ENCODE results near the gene TRAPPC6A.
"Not testable (repeated sequence)": the region's sequence is repeated elsewhere in the genome, so short reads cannot be mapped to it uniquely, and the experiment has no call there.

The TRAPPC6A gene

DNA sequence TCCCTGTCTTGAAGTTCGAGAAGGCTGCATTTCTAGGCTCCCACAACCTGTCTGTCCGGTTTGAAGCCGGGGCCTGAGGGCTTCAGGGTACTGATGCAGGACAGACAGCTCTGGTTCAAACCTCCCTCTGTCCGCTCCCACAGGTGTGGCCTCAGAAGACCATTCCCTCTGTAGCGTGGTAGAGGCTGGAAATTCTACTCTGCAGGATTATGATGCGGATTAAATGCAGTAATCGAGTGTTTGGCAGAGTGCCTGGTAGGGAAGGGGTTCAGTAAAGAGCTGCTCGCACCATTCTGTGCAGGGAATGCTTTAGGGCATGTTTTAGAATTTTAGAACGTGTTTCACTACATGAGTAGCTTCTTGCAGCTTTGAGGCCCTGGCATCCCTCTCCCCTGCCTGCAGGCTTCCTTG is 54.6 kb downstream of the TRAPPC6A start:
- Mint-ChIP-seq H3K27ac (no peak overlapping the region), H3K4me1 (ENCODE audit: low read depth) (peaks cover 44% of the 10 kb centered on the region), H3K27me3 (no peaks in the 10 kb centered on the region)

GRCh38 chr19:45122832-45123231 is 55.2 kb downstream of the TRAPPC6A start:
- H3K4me1 Mint-ChIP-seq (ENCODE audit: low read depth) = peaks cover 50% of the 10 kb centered on the region
- H3K9me3 Mint-ChIP-seq = no peaks in the 10 kb centered on the region
- H3K27ac Mint-ChIP-seq = no peak overlapping the region

More for the DNA sequence above, 54.6 kb downstream of the TRAPPC6A start:
- Mint-ChIP-seq H3K36me3 (ENCODE audit: low read depth) (no peaks in the 10 kb centered on the region), H3K4me3 (no peak overlapping the region), H3K9me3 (no peaks in the 10 kb centered on the region)

DNA sequence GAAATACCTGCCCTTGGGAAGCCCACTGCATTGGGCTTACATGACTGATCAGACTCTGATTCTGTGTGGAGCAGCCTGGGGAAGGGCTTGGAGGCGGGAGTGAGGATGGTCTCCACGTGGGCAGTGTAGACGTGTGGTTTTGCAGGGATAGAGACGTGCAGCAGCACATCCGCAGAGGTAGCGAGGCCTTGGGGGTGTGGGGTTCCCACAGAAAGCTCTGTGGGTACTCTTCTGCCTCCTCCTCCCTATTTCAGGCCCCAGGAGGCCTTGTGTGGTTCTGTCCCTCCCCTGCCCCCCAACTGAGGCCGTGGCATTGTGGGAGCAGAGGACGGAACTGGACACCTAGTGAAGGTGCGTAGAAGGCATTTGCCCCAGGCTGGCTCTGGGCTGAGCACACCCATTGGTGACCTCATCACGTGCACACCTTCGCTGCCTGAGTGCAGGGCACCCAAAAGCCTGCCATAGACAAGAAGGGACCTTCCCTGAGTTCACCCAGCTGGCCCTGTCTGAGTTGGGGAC is 56.2 kb downstream of the TRAPPC6A start:
- H3K9me3 Mint-ChIP-seq = no peaks in the 10 kb centered on the region
- H3K4me1 Mint-ChIP-seq (ENCODE audit: low read depth) = peaks cover 58% of the 10 kb centered on the region
- H3K27ac Mint-ChIP-seq = peak overlapping the region; percentile 79
- no peaks in the 10 kb centered on the region for H3K27me3 Mint-ChIP-seq
- peak overlapping the region; percentile 8 for H3K4me3 Mint-ChIP-seq
- H3K36me3 Mint-ChIP-seq (ENCODE audit: low read depth) = no peaks in the 10 kb centered on the region

More at GRCh38 chr19:45122832-45123231, 55.2 kb downstream of the TRAPPC6A start:
- no peaks in the 10 kb centered on the region for H3K36me3 Mint-ChIP-seq (ENCODE audit: low read depth)
- H3K27me3 Mint-ChIP-seq = no peaks in the 10 kb centered on the region
- no peak overlapping the region for H3K4me3 Mint-ChIP-seq

- Mint-ChIP-seq H3K36me3 (ENCODE audit: low read depth) (no peaks in the 10 kb centered on the region), H3K9me3 (no peaks in the 10 kb centered on the region), H3K27ac (no peak overlapping the region), H3K4me1 (ENCODE audit: low read depth) (peaks cover 73% of the 10 kb centered on the region), H3K27me3 (no peaks in the 10 kb centered on the region), H3K4me3 (no peak overlapping the region)
Measured at GRCh38 chr19:45119582-45119981, 58.5 kb downstream of the TRAPPC6A start.

DNA sequence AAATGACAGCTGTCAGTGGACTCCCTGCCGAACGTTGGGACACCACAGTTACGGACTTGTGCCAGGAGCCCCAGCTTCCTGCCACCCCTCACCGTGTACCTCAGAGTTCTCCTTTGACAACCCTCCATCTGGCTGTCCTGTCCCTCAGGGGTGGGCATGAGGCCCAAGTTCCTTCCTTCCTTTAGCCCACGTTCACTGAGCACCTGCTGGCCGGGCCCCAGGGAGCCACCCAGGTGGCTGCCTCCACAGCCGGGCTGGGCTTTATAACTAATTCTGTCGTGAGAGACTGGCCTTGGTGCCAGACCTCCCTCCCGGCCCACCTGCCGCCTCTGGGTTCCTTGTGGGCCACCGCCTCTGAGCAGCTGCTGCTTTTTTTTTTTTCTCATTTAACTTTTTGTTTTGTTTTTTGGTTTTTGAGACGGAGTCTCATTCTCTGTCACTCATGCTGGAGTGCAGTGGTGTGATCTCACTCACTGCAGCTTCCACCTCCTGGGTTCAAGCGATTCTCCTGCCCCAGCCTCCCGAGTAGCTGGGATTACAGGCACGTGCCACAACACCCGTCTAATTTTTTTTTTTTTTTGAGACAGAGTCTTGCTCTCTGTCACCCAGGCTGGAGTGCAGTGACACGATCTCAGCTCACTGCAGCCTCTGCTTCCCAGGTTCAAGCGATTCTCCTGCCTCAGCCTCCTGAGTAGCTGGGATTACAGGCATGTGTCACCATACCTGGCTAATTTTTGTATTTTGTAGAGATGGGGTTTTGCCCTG is 59.3 kb downstream of the TRAPPC6A start:
- Mint-ChIP-seq H3K4me3 (peak overlapping the region; percentile 30), H3K4me1 (ENCODE audit: low read depth) (peaks cover 76% of the 10 kb centered on the region), H3K27ac (peak overlapping the region; percentile 16)
- not testable (repeated sequence) for H3K9me3 Mint-ChIP-seq; H3K36me3 Mint-ChIP-seq (ENCODE audit: low read depth); H3K27me3 Mint-ChIP-seq

- no peaks in the 10 kb centered on the region for H3K9me3 Mint-ChIP-seq
- peaks cover 80% of the 10 kb centered on the region for H3K4me1 Mint-ChIP-seq (ENCODE audit: low read depth)
- H3K36me3 Mint-ChIP-seq (ENCODE audit: low read depth) = no peaks in the 10 kb centered on the region
- no peaks in the 10 kb centered on the region for H3K27me3 Mint-ChIP-seq
- H3K27ac Mint-ChIP-seq = no peak overlapping the region
- peak overlapping the region; percentile 10 for H3K4me3 Mint-ChIP-seq
Measured at GRCh38 chr19:45118106-45118505, 59.9 kb downstream of the TRAPPC6A start.

DNA sequence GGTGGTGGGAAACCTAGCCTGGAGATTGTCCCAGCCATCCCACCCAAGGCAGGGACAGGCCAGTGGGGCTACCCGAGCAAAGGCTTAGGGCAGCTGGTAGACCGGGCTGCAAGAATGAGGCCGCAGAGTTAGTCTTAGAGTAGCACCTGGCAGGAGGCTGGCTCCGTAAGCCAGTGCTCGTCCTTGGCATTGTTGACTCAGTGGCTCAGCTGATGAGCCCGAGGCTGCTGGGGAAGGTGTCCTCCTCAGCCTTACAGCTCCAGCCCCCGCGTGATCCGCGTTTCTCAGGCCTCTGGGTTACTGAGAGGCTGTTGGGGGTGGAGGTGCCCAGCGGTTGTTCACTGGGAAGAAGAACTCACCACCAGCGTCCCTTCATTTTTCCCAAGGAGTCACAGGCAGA is 60.4 kb downstream of the TRAPPC6A start:
- Mint-ChIP-seq H3K4me3 (no peak overlapping the region), H3K27me3 (no peaks in the 10 kb centered on the region), H3K4me1 (ENCODE audit: low read depth) (peaks cover 80% of the 10 kb centered on the region), H3K36me3 (ENCODE audit: low read depth) (no peaks in the 10 kb centered on the region), H3K27ac (no peak overlapping the region), H3K9me3 (no peaks in the 10 kb centered on the region)

DNA sequence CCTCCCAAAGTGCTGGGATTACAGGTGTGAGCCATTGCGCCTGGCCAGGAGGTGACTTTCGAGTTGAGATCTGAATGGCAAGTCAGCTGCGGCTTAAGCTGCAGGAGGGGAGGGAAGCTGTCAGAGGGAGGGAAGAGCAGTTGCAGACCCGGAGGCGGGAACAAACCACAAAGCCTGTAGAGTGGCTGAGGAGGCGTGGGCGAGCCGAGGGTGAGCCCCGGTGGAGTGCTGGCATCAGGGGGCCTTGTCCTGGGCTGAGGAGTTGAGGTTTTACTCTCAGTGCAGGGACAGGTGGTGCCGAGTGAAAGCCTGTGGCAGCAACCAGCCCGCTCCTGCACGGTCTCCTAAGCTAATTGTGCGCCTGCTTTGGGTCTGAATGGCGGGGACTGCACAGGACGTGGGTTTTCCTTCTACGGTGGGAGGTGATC is 60.9 kb downstream of the TRAPPC6A start:
- H3K36me3 Mint-ChIP-seq (ENCODE audit: low read depth) = no peaks in the 10 kb centered on the region
- H3K4me1 Mint-ChIP-seq (ENCODE audit: low read depth) = peaks cover 79% of the 10 kb centered on the region
- H3K4me3 Mint-ChIP-seq = peak overlapping the region; percentile 26
- no peaks in the 10 kb centered on the region for H3K9me3 Mint-ChIP-seq
- H3K27me3 Mint-ChIP-seq = no peaks in the 10 kb centered on the region
- H3K27ac Mint-ChIP-seq = peak overlapping the region; percentile 63

DNA sequence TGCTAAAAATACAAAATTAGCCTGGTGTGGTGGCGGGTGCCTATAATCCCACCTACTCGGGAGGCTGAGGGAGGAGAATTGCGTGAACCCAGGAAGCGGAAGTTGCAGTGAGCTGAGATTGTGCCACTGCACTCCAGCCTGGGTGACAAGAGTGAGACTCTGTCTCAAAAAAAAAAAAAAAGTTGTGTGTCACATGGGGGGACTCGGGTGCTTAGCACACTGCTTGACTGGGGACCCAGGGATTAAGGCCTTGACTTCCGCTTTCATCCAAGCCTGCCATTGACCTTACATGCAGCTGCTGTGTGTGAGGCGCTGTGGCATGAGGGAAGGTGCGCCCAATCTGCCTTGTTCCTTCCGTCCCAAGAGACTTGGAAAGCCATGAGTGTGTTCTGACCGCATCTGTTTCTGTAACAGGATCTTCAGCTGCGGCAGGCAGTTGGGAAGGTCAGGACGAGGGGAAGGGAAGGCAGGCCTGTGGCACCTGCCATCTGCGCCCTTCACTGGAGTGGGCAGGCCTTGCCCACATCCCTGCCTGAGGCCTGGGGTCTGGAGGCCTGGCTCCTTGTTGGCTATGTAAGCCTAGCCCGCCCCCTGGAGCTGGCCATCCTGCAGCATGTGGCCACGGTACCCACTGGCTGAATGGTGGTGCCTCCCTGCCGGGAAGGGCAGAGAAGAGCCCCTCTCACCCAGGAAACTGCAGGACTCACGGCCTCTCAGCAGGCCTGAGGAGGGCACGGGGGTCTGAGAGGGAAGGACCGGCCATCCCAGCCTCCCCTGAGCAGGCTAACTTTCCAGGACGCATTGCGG is 62.0 kb downstream of the TRAPPC6A start:
- peaks cover 76% of the 10 kb centered on the region for H3K4me1 Mint-ChIP-seq (ENCODE audit: low read depth)
- H3K4me3 Mint-ChIP-seq = no peak overlapping the region
- H3K27me3 Mint-ChIP-seq = no peaks in the 10 kb centered on the region
- no peak overlapping the region for H3K27ac Mint-ChIP-seq
- no peaks in the 10 kb centered on the region for H3K36me3 Mint-ChIP-seq (ENCODE audit: low read depth)
- no peaks in the 10 kb centered on the region for H3K9me3 Mint-ChIP-seq

GRCh38 chr19:45114116-45114515 is 63.9 kb downstream of the TRAPPC6A start:
- H3K9me3 Mint-ChIP-seq = no peaks in the 10 kb centered on the region
- H3K36me3 Mint-ChIP-seq (ENCODE audit: low read depth) = no peaks in the 10 kb centered on the region
- H3K4me1 Mint-ChIP-seq (ENCODE audit: low read depth) = peaks cover 74% of the 10 kb centered on the region
- no peaks in the 10 kb centered on the region for H3K27me3 Mint-ChIP-seq
- no peak overlapping the region for H3K4me3 Mint-ChIP-seq
- H3K27ac Mint-ChIP-seq = no peak overlapping the region

DNA sequence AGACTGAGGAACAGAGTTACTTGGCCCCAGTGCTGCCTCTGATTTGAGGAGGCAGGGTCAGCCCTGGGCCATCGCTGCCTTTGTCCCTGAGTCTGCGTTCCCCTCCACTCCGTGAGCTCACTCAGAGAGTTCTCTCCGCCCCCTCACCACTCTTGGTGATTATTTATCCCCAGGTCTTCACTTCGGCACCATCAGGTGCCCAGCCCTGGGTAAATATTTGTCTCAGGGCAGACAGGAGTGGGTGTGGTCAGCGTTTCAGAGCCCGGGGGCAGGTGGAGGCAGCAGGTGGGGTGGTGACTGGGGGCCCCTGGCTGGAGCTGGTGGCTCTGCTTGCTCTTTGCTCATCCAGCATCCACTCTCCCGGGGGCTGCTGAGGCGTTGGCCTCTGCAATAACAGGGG is 64.4 kb downstream of the TRAPPC6A start:
- Mint-ChIP-seq H3K27ac (no peak overlapping the region), H3K27me3 (no peaks in the 10 kb centered on the region), H3K9me3 (no peaks in the 10 kb centered on the region), H3K36me3 (ENCODE audit: low read depth) (no peaks in the 10 kb centered on the region), H3K4me1 (ENCODE audit: low read depth) (peaks cover 69% of the 10 kb centered on the region), H3K4me3 (no peak overlapping the region)

All from stimulated activated naive CD8-positive, alpha-beta T cell treated with anti-CD3 and anti-CD28 coated beads, Interleukin-15, Interleukin-2, amounts not matched to agents 100 ng/mL and 50 ng/mL, for 24 hours (primary cell).